NAMALWA (cell line): ENCODE results near the gene C16orf46.
"Not testable (repeated sequence)": the region's sequence is repeated elsewhere in the genome, so short reads cannot be mapped to it uniquely, and the experiment has no call there.

Source experiments
- DNase-seq: peaks from one replicate; pipeline ENCODE4 v3.0.0-alpha.2; 2015; ENCODE audit warnings: low spot score

Gene C16orf46

GRCh38 chr16:81077076-81077940 lies at the start of gene C16orf46:
Gene C16orf46 (minus strand): TSS chr16:81077238. CDS start chr16:81063955, 13,283 bp downstream.
- peak; percentile 96 for DNase-seq

- no peak for DNase-seq
These were observed 46.2 kb upstream of the C16orf46 start for GRCh38 chr16:81123092-81123852.

- no peak for DNase-seq
These were observed 44.5 kb upstream of the C16orf46 start for GRCh38 chr16:81121474-81121990.

- no peak for DNase-seq
These were observed 40.4 kb upstream of the C16orf46 start for GRCh38 chr16:81117436-81117835.

- no peak for DNase-seq
These were observed 39.2 kb upstream of the C16orf46 start for GRCh38 chr16:81116285-81116684.

GRCh38 chr16:81112453-81112852 lies 35.4 kb upstream of the C16orf46 start:
- no peak for DNase-seq

GRCh38 chr16:81109274-81109673 lies 32.2 kb upstream of the C16orf46 start:
- not testable (repeated sequence) for DNase-seq

GRCh38 chr16:81107511-81107910 lies 30.5 kb upstream of the C16orf46 start:
- no peak for DNase-seq

GRCh38 chr16:81106826-81107503 lies 29.9 kb upstream of the C16orf46 start:
- no peak for DNase-seq

GRCh38 chr16:81105946-81106345 lies 28.9 kb upstream of the C16orf46 start:
- no peak for DNase-seq

GRCh38 chr16:81101702-81102101 lies 24.7 kb upstream of the C16orf46 start:
- no peak for DNase-seq

GRCh38 chr16:81099958-81100357 lies 22.9 kb upstream of the C16orf46 start:
- no peak for DNase-seq

GRCh38 chr16:81097230-81097629 lies 20.2 kb upstream of the C16orf46 start:
- DNase-seq = no peak

GRCh38 chr16:81096715-81097208 lies 19.7 kb upstream of the C16orf46 start:
- DNase-seq = no peak

- peak; percentile 99 for DNase-seq
These were observed 19.1 kb upstream of the C16orf46 start, which contains the start of gene GCSH for GRCh38 chr16:81095953-81096714. Gene GCSH (minus strand): TSS chr16:81096395. CDS start chr16:81096278, 117 bp downstream.

GRCh38 chr16:81095653-81095952 lies 18.6 kb upstream of the C16orf46 start:
- peak; percentile 52 for DNase-seq

GRCh38 chr16:81094771-81095251 lies 17.8 kb upstream of the C16orf46 start:
- DNase-seq = peak; percentile 23

- DNase-seq = no peak
These were observed 11.8 kb upstream of the C16orf46 start for GRCh38 chr16:81088836-81089235.

GRCh38 chr16:81081014-81081413 lies 4.0 kb upstream of the C16orf46 start:
- no peak for DNase-seq

- no peak for DNase-seq
These were observed 3.2 kb upstream of the C16orf46 start for GRCh38 chr16:81080233-81080632.

- peak; percentile 92 for DNase-seq
These were observed 417 bp downstream of the C16orf46 start for GRCh38 chr16:81076566-81077075.
